Stomach smooth muscle (tissue), 2 donors: ENCODE measurements around the gene TGFBR3.

ENCODE experiments used
- H3K27ac ChIP-seq: one replicate; pipeline ENCODE4 v1.7.0; 2013; ENCODE audit warnings: mild to moderate bottlenecking, low read length, inconsistent platforms
- H3K27me3 ChIP-seq, 2 donors: one replicate each; pipeline ENCODE4 v1.7.0; 2013; ENCODE audit warnings: low read length in 2 of 2; ENCODE audit not compliant: insufficient read depth in 2 of 2, control insufficient read depth in 1 of 2
- H3K36me3 ChIP-seq, 2 donors: one replicate each; pipeline ENCODE4 v1.7.0; 2013; ENCODE audit warnings: low read length in 2 of 2; ENCODE audit not compliant: control insufficient read depth in 2 of 2, insufficient read depth in 2 of 2
- H3K4me1 ChIP-seq: one replicate; pipeline ENCODE4 v1.7.0; 2013; ENCODE audit warnings: low read length; ENCODE audit not compliant: control insufficient read depth, insufficient read depth
- H3K4me3 ChIP-seq, 2 donors: one replicate each; pipeline ENCODE4 v1.7.0; 2013; ENCODE audit warnings: low read length in 2 of 2
- H3K9ac ChIP-seq, 2 donors: one replicate each; pipeline ENCODE4 v1.7.0; 2013; ENCODE audit warnings: low read length in 2 of 2, mild to moderate bottlenecking in 1 of 2
- H3K9me3 ChIP-seq, 2 donors: one replicate each; pipeline ENCODE4 v1.7.0; 2013; ENCODE audit warnings: low read length in 2 of 2; ENCODE audit not compliant: control insufficient read depth in 2 of 2
- donor health status: healthy.
- donor health status: Pancreatic carcinoma.

Gene TGFBR3

GRCh38 chr1:91883470-91883869 lies 2.5 kb downstream of the TGFBR3 start:
- H3K9ac ChIP-seq = peak overlapping the region; percentile 13 to 60
- H3K27ac ChIP-seq = no peak overlapping the region
- no peaks in the 10 kb centered on the region for H3K36me3 ChIP-seq
- H3K9me3 ChIP-seq = no peaks in the 10 kb centered on the region
- no peaks in the 10 kb centered on the region for H3K27me3 ChIP-seq
- H3K4me1 ChIP-seq = peaks cover 24% of the 10 kb centered on the region
- H3K4me3 ChIP-seq = peak overlapping the region; percentile 88 to 95

DNA sequence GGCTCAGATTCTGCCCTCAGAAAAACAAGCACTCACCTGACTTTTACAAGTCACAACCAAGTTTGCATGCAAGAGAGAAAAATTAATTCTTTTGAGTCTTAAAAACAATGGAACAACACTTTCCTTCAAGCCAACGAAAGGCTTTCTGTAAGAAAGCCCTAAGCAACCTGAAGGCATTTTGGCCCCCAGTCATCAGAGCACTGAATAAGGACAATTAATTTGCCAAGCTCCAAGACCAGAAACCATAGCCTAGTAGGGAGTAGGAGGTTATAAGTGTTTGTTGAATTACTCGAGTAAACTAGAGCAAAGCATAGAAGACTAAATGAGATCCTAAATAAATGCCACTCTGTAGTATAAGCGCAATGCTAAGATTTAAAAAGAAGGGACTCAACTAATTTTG lies 4.7 kb downstream of the TGFBR3 start:
- H3K36me3 ChIP-seq = no peaks in the 10 kb centered on the region
- H3K27me3 ChIP-seq = no peaks in the 10 kb centered on the region
- H3K9ac ChIP-seq = no peak overlapping the region
- H3K4me3 ChIP-seq = no peak overlapping the region
- H3K9me3 ChIP-seq = no peaks in the 10 kb centered on the region
- no peak overlapping the region for H3K27ac ChIP-seq
- peaks cover 20% of the 10 kb centered on the region for H3K4me1 ChIP-seq

GRCh38 chr1:91879733-91880132 lies 6.2 kb downstream of the TGFBR3 start:
- Histone ChIP-seq H3K27me3 (no peaks in the 10 kb centered on the region), H3K4me3 (peak overlapping the region in 1 of 2 donors; percentile 27), H3K9me3 (no peaks in the 10 kb centered on the region), H3K36me3 (no peaks in the 10 kb centered on the region), H3K27ac (no peak overlapping the region), H3K4me1 (peaks cover 26% of the 10 kb centered on the region), H3K9ac (no peak overlapping the region)

GRCh38 chr1:91877574-91878208 lies 8.3 kb downstream of the TGFBR3 start:
- H3K4me1 ChIP-seq = peaks cover 24% of the 10 kb centered on the region
- no peaks in the 10 kb centered on the region for H3K9me3 ChIP-seq
- H3K4me3 ChIP-seq = no peak overlapping the region
- no peak overlapping the region for H3K9ac ChIP-seq
- H3K27ac ChIP-seq = no peak overlapping the region
- no peaks in the 10 kb centered on the region for H3K27me3 ChIP-seq
- H3K36me3 ChIP-seq = no peaks in the 10 kb centered on the region

GRCh38 chr1:91876781-91877573 lies 9.0 kb downstream of the TGFBR3 start:
- no peaks in the 10 kb centered on the region for H3K9me3 ChIP-seq
- H3K4me3 ChIP-seq = no peak overlapping the region
- H3K36me3 ChIP-seq = no peaks in the 10 kb centered on the region
- H3K4me1 ChIP-seq = peaks cover 31% of the 10 kb centered on the region
- H3K27ac ChIP-seq = no peak overlapping the region
- no peaks in the 10 kb centered on the region for H3K27me3 ChIP-seq
- no peak overlapping the region for H3K9ac ChIP-seq

DNA sequence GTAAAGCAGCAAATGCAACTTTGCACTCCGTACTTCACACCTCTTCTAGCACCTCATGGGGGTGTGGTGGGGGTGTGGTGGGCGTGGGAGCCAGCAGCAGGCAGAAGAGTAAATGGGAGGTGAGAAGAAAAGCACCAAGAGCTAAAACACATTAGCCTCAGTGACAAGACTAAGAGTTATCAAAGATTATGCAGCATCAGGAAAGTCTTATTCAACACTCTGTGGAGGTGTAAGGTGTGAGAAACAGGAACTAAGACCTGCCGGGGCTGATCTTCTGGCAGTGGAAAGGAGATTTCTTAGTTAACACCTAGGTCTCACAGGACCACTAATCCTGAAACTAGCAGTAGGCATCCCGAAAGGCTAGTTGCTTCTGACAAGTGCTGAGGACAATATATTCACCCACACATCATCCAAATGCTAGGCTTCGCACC lies 9.9 kb downstream of the TGFBR3 start:
- Histone ChIP-seq H3K27ac (no peak overlapping the region), H3K36me3 (no peaks in the 10 kb centered on the region), H3K9me3 (no peaks in the 10 kb centered on the region), H3K4me3 (no peak overlapping the region), H3K27me3 (no peaks in the 10 kb centered on the region), H3K9ac (no peak overlapping the region), H3K4me1 (peaks cover 26% of the 10 kb centered on the region)

DNA sequence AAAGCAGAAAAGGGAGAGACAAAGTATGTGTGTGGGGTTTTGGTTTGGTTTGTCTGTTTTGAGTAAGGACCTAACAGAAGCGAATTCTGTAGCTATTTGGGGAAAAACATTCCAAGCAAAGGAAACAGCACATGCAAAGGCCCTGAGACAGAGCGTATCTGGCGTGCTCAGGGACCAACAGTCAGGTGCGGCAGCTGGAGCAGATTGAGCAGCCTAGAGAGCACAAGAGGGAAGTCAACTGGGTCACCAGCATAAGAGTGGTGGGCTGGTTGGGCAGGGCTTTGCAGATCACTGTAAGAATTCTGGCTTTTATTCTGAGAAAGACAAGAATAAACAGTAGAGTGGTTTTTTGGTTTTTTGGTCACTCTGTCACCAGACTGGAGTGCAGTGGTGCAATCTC lies 11.8 kb downstream of the TGFBR3 start:
- Histone ChIP-seq H3K36me3 (no peaks in the 10 kb centered on the region), H3K27me3 (no peaks in the 10 kb centered on the region), H3K4me1 (peaks cover 27% of the 10 kb centered on the region), H3K27ac (no peak overlapping the region), H3K9ac (no peak overlapping the region), H3K4me3 (no peak overlapping the region), H3K9me3 (no peaks in the 10 kb centered on the region)

- H3K27ac ChIP-seq = peak overlapping the region; percentile 24
- H3K9me3 ChIP-seq = no peaks in the 10 kb centered on the region
- no peak overlapping the region for H3K4me3 ChIP-seq
- peaks cover 23% of the 10 kb centered on the region for H3K4me1 ChIP-seq
- H3K36me3 ChIP-seq = no peaks in the 10 kb centered on the region
- H3K9ac ChIP-seq = no peak overlapping the region
- no peaks in the 10 kb centered on the region for H3K27me3 ChIP-seq
Measured at GRCh38 chr1:91872559-91873081, 13.3 kb downstream of the TGFBR3 start.

- no peaks in the 10 kb centered on the region for H3K9me3 ChIP-seq
- H3K4me1 ChIP-seq = peaks cover 26% of the 10 kb centered on the region
- no peak overlapping the region for H3K9ac ChIP-seq
- H3K27ac ChIP-seq = no peak overlapping the region
- H3K36me3 ChIP-seq = no peaks in the 10 kb centered on the region
- no peak overlapping the region for H3K4me3 ChIP-seq
- H3K27me3 ChIP-seq = no peaks in the 10 kb centered on the region
Measured at GRCh38 chr1:91872000-91872399, 14.0 kb downstream of the TGFBR3 start.

DNA sequence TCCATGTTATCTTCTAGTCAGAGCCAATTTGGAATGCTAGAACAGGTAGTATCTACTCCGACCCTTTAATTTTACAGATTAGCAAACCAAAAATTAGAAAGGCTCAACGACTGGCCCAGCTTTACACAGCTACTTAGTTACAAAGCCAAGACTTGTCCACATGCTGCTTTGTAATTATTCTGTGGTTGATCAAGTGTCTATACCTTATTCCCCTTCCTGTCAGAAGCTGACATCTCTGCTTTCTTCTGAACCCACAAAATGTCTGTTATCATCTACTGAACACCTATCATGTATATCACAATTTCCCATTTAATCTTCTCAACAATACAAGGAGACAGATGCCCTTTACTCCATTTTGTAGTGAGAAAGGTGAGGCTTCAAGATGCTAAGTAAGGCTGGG lies 15.6 kb downstream of the TGFBR3 start:
- Histone ChIP-seq H3K4me1 (peaks cover 24% of the 10 kb centered on the region), H3K27ac (no peak overlapping the region), H3K36me3 (no peaks in the 10 kb centered on the region), H3K4me3 (no peak overlapping the region), H3K9me3 (no peaks in the 10 kb centered on the region), H3K27me3 (no peaks in the 10 kb centered on the region), H3K9ac (no peak overlapping the region)

DNA sequence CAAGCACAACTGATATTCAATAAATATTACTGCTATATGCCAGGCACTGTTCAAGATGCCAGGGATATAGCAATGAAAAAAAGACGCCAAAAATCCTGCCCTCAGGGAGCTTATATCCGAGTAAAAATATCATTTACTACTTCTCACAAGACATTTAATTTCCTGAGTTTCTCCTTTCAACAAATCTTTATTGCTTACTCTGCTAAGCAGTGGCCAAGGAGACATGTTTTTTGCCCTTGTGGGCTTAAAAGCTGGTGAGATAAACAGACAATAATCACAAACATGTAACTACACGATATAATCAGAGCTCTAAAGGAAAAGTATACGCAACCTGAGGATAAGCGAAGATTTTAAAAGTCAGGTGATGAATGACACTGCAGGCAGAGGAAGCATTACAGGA lies 19.5 kb downstream of the TGFBR3 start:
- H3K27me3 ChIP-seq = no peaks in the 10 kb centered on the region
- H3K4me1 ChIP-seq = peaks cover 22% of the 10 kb centered on the region
- no peak overlapping the region for H3K4me3 ChIP-seq
- no peaks in the 10 kb centered on the region for H3K9me3 ChIP-seq
- no peak overlapping the region for H3K27ac ChIP-seq
- no peak overlapping the region for H3K9ac ChIP-seq
- no peaks in the 10 kb centered on the region for H3K36me3 ChIP-seq
